H9 (cell line): ENCODE results near the gene DDI2. TPM values are rescaled to one million over a fixed set of nuclear protein-coding genes. Genes with fewer than 3 reads are reported as not detected.

Experiments used
- DNase-seq: peaks from one replicate; pipeline ENCODE4 v3.0.0-alpha.2; 2017
- H2AFZ ChIP-seq: one replicate; pipeline ENCODE4 v1.6.1; 2013; ENCODE audit warnings: mild to moderate bottlenecking, low read length, control low read depth, moderate library complexity
- H2AK5ac ChIP-seq: 2 replicates; pipeline ENCODE4 v1.6.1; 2013; ENCODE audit warnings: low read length, control low read depth, mixed read lengths; ENCODE audit not compliant: insufficient read length
- H2BK120ac ChIP-seq: one replicate; pipeline ENCODE4 v1.6.1; 2013; ENCODE audit warnings: low read depth, mild to moderate bottlenecking, low read length, control low read depth, inconsistent platforms; ENCODE audit not compliant: poor library complexity, severe bottlenecking
- H2BK12ac ChIP-seq: 2 replicates; pipeline ENCODE4 v1.6.1; 2013; ENCODE audit warnings: low read length, control low read depth, mixed read lengths, low read depth; ENCODE audit not compliant: insufficient read length
- H2BK15ac ChIP-seq: 2 replicates; pipeline ENCODE4 v1.6.1; 2013; ENCODE audit warnings: low read depth, low read length, control low read depth
- H2BK20ac ChIP-seq: one replicate; pipeline ENCODE4 v1.6.1; 2013; ENCODE audit warnings: low read depth, mild to moderate bottlenecking, low read length, control low read depth, inconsistent platforms; ENCODE audit not compliant: poor library complexity, severe bottlenecking
- H2BK5ac ChIP-seq: 2 replicates; pipeline ENCODE4 v1.6.1; 2013; ENCODE audit warnings: low read length, control low read depth, mixed read lengths; ENCODE audit not compliant: insufficient read length
- H3K14ac ChIP-seq: 2 replicates; pipeline ENCODE4 v1.6.1; 2013; ENCODE audit warnings: low read length, control low read depth; ENCODE audit not compliant: insufficient read depth
- H3K18ac ChIP-seq: 2 replicates; pipeline ENCODE4 v1.6.1; 2013; ENCODE audit warnings: low read depth, mild to moderate bottlenecking, mixed read lengths, low read length, control low read depth; ENCODE audit not compliant: insufficient read length
- H3K23ac ChIP-seq: 2 replicates; pipeline ENCODE4 v1.6.1; 2013; ENCODE audit warnings: low read length, control low read depth, mixed read lengths, low read depth; ENCODE audit not compliant: insufficient read length
- H3K23me2 ChIP-seq: 2 replicates; pipeline ENCODE4 v1.6.1; 2013; ENCODE audit warnings: low read depth, mild to moderate bottlenecking, mixed read lengths, low read length, control low read depth; ENCODE audit not compliant: insufficient read length, poor library complexity, severe bottlenecking
- H3K27ac ChIP-seq: 2 replicates; pipeline ENCODE4 v1.5.1; 2013; ENCODE audit warnings: low read length, control low read depth, mixed read lengths, low read depth; ENCODE audit not compliant: insufficient read length
- H3K27me3 ChIP-seq: 2 replicates; pipeline ENCODE4 v1.6.1; 2013; ENCODE audit warnings: low read length, control low read depth, inconsistent platforms; ENCODE audit not compliant: insufficient read depth
- H3K4ac ChIP-seq: 2 replicates; pipeline ENCODE4 v1.6.1; 2013; ENCODE audit warnings: low read depth, mild to moderate bottlenecking, control low read depth, inconsistent platforms, low read length, moderate library complexity
- H3K4me1 ChIP-seq: 2 replicates; pipeline ENCODE4 v1.6.1; 2013; ENCODE audit warnings: low read length, control low read depth, inconsistent platforms; ENCODE audit not compliant: insufficient read depth
- H3K4me2 ChIP-seq: 2 replicates; pipeline ENCODE4 v1.6.1; 2013; ENCODE audit warnings: low read length, control low read depth, mixed read lengths; ENCODE audit not compliant: insufficient read length, insufficient read depth
- H3K56ac ChIP-seq: 2 replicates; pipeline ENCODE4 v1.6.1; 2013; ENCODE audit warnings: low read depth, mild to moderate bottlenecking, mixed read lengths, low read length, control low read depth; ENCODE audit not compliant: insufficient read length
- H3K79me1 ChIP-seq: 2 replicates; pipeline ENCODE4 v1.6.1; 2013; ENCODE audit warnings: low read depth, mild to moderate bottlenecking, moderate library complexity, low read length, control low read depth, inconsistent platforms; ENCODE audit not compliant: insufficient read depth, poor library complexity, severe bottlenecking
- H3K79me2 ChIP-seq: 2 replicates; pipeline ENCODE4 v1.6.1; 2013; ENCODE audit warnings: low read length, control low read depth, inconsistent platforms; ENCODE audit not compliant: insufficient read depth
- H3K9ac ChIP-seq: 2 replicates; pipeline ENCODE4 v1.6.1; 2013; ENCODE audit warnings: low read length, control low read depth, mixed read lengths; ENCODE audit not compliant: insufficient read length; ENCODE audit errors: extremely low read depth
- H3K9me3 ChIP-seq: one replicate; pipeline ENCODE4 v1.6.1; 2013; ENCODE audit warnings: low read depth, low read length, inconsistent platforms; ENCODE audit not compliant: control insufficient read depth
- H3T11ph ChIP-seq: one replicate; pipeline ENCODE4 v1.6.1; 2013; ENCODE audit warnings: mild to moderate bottlenecking, low read length, control low read depth, inconsistent platforms
- H4K20me1 ChIP-seq: one replicate; pipeline ENCODE4 v1.6.1; 2013; ENCODE audit not compliant: control insufficient read depth, insufficient read length, insufficient read depth
- H4K5ac ChIP-seq: 2 replicates; pipeline ENCODE4 v1.6.1; 2013; ENCODE audit warnings: low read depth, mild to moderate bottlenecking, mixed read lengths, low read length, control low read depth; ENCODE audit not compliant: insufficient read length
- H4K8ac ChIP-seq: replicated peaks from 2 replicates; pipeline ENCODE4 v1.6.1; 2013; ENCODE audit warnings: low read length, control low read depth, mixed read lengths, low read depth; ENCODE audit not compliant: insufficient read length
- H4K91ac ChIP-seq: 2 replicates; pipeline ENCODE4 v1.6.1; 2013; ENCODE audit warnings: low read depth, mild to moderate bottlenecking, moderate library complexity, mixed read lengths, low read length, control low read depth; ENCODE audit not compliant: insufficient read length
- H3K27ac Mint-ChIP-seq, 3 experiments: 2 replicates in 2 of 3; 3 replicates in 1 of 3; pipeline ENCODE4 v1.8.0; 2020 to 2021; ENCODE audit warnings: mixed read lengths in 3 of 3, mild to moderate bottlenecking in 1 of 3, moderate library complexity in 1 of 3
- H3K27me3 Mint-ChIP-seq: 2 replicates; pipeline ENCODE4 v1.8.0; 2021; ENCODE audit warnings: low read depth, mild to moderate bottlenecking, moderate library complexity, mixed read lengths
- H3K36me3 Mint-ChIP-seq, 3 experiments: 2 replicates in 2 of 3; 3 replicates in 1 of 3; pipeline ENCODE4 v1.8.0; 2020 to 2021; ENCODE audit warnings: low read depth in 3 of 3, mixed read lengths in 3 of 3; ENCODE audit not compliant: insufficient read depth in 1 of 3
- H3K4me1 Mint-ChIP-seq, 2 experiments: 2 replicates each; pipeline ENCODE4 v1.8.0; 2020; ENCODE audit warnings: mixed read lengths in 2 of 2
- H3K4me3 Mint-ChIP-seq, 2 experiments: 2 replicates in 1 of 2; 3 replicates in 1 of 2; pipeline ENCODE4 v1.8.0; 2020 to 2021; ENCODE audit warnings: mild to moderate bottlenecking in 2 of 2, mixed read lengths in 2 of 2, moderate library complexity in 1 of 2
- H3K9me3 Mint-ChIP-seq, 2 experiments: 2 replicates in 1 of 2; 3 replicates in 1 of 2; pipeline ENCODE4 v1.8.0; 2020; ENCODE audit warnings: mild to moderate bottlenecking in 2 of 2, mixed read lengths in 2 of 2, moderate library complexity in 1 of 2
- CTCF ChIP-seq: fragments of 200-600 bp; sonication (generic); conservative IDR thresholded peaks from 3 replicates; pipeline ENCODE4 v1.8.0; 2021; ENCODE audit warnings: antibody characterized with exemption, mild to moderate bottlenecking
- WGBS: extraction: QIAGEN DNeasy Blood & Tissue Kit; methylation state at CpG from one replicate; pipeline ENCODE4 v1.1.7; 2013; ENCODE audit warnings: missing lambda C conversion rate, low lambda C conversion rate, mixed read lengths; ENCODE audit not compliant: insufficient read length; ENCODE audit errors: extremely low coverage; 5-methylcytosine and 5-hydroxymethylcytosine counted together
- total RNA-seq: library from RNA; stranded (reverse); gene quantifications from 2 replicates; pipeline ENCODE4 v1.2.1, GENCODE V29; 2021

Gene DDI2
- total RNA-seq, 1 experiment from 2014 or later, result 45.0 TPM

GRCh38 chr1:15687446-15687845 lies 70.2 kb downstream of the DDI2 start:
- H2BK20ac ChIP-seq, result no peak overlapping the region
- H2AFZ ChIP-seq, result no peak overlapping the region
- Mint-ChIP-seq H3K27ac (no peak overlapping the region), H3K4me1 (peaks cover 11% of the 10 kb centered on the region in 2 experiments), H3K9me3 (no peaks in the 10 kb centered on the region), H3K27me3 (no peaks in the 10 kb centered on the region), H3K36me3 (peaks cover 0 to 7% (median 6%) of the 10 kb centered on the region in 3 experiments; a peak in 5 of 7 replicates), H3K4me3 (no peak overlapping the region)
- no peaks in the 10 kb centered on the region for H3K27me3 ChIP-seq
- H3K9ac ChIP-seq, result no peak overlapping the region
- no peak overlapping the region for H2BK12ac ChIP-seq
- no peak overlapping the region for H4K5ac ChIP-seq
- DNase-seq, result no peak
- no peak overlapping the region for H3T11ph ChIP-seq
- H3K4me2 ChIP-seq, result no peak overlapping the region
- H2BK5ac ChIP-seq, result no peak overlapping the region
- no peak overlapping the region for H2BK120ac ChIP-seq
- no peaks in the 10 kb centered on the region for H4K20me1 ChIP-seq
- H2BK15ac ChIP-seq, result no peak overlapping the region
- H3K23me2 ChIP-seq, result peaks cover 5% of the 10 kb centered on the region
- H3K9me3 ChIP-seq, result no peaks in the 10 kb centered on the region
- no peak overlapping the region for H2AK5ac ChIP-seq
- H3K56ac ChIP-seq, result no peak overlapping the region
- no peak for TF ChIP-seq CTCF
- peaks cover 4% of the 10 kb centered on the region; the same call in 1 of the 2 replicates for H3K79me2 ChIP-seq
- H4K8ac ChIP-seq, result no peak overlapping the region
- no peak overlapping the region for H3K23ac ChIP-seq
- no CpG with 5 or more reads among the region's 2 CpGs for WGBS
- no peak overlapping the region for H4K91ac ChIP-seq
- H3K27ac ChIP-seq, result no peak overlapping the region
- no peaks in the 10 kb centered on the region for H3K4me1 ChIP-seq
- H3K79me1 ChIP-seq, result peaks cover 7% of the 10 kb centered on the region
- no peak overlapping the region for H3K4ac ChIP-seq
- no peak overlapping the region for H3K18ac ChIP-seq
- no peak overlapping the region for H3K14ac ChIP-seq
